Fibroblast of peridontal ligament (primary cell): ENCODE data around the gene RNASEH2A.
"Not testable (repeated sequence)": the region's sequence is repeated elsewhere in the genome, so short reads cannot be mapped to it uniquely, and the experiment has no call there.

Experiments used
- DNase-seq: peaks from one replicate; pipeline ENCODE4 v3.0.0-alpha.2; 2010; ENCODE audit errors: extremely low read depth

RNASEH2A gene

DNA sequence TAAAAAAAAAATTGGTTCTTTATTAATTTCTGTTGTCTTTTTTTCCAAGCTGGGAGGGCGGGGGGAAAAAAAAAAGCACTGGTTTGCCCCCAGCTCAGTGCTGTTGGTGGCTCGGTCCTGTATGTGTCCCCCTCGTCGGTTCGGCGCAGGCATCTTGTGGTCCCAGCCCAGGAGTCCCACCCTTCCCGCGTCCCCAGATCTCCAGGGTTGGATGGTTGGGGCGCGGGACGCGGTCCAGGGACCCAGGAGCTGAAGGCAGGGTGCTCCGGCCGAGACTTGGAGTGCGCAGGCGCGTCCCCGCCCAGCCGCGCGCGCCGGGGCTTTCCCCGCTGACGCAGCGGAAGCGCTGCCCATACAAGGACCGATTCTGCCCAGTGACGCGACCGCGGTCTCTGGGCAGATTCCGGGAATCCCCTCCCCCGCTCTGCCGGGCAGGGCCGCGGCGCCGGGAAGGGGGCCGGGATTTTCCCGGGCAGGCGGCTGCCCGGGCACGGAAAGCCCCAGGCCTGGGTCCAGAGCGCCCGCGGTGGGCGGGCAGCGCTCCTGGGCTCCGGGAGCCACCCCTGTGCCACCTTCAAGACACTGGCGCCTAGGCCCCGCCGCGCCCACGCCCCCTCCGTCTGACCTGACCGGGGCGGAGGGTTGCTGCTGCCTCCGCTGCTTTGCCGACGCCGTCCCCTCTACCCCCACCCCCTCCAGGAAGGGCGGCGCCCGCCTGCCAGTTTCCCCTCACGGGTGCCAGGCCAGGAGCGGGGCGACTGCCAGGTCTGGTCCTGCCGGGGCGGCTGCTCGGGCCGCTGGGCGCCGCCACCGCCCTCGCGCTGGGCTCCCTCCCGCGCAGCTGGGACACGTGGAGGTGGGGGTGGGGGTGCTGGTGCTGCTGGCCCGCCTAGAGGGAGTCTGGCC lies 12.8 kb upstream of the RNASEH2A start:
- DNase-seq: peak; percentile 90

DNA sequence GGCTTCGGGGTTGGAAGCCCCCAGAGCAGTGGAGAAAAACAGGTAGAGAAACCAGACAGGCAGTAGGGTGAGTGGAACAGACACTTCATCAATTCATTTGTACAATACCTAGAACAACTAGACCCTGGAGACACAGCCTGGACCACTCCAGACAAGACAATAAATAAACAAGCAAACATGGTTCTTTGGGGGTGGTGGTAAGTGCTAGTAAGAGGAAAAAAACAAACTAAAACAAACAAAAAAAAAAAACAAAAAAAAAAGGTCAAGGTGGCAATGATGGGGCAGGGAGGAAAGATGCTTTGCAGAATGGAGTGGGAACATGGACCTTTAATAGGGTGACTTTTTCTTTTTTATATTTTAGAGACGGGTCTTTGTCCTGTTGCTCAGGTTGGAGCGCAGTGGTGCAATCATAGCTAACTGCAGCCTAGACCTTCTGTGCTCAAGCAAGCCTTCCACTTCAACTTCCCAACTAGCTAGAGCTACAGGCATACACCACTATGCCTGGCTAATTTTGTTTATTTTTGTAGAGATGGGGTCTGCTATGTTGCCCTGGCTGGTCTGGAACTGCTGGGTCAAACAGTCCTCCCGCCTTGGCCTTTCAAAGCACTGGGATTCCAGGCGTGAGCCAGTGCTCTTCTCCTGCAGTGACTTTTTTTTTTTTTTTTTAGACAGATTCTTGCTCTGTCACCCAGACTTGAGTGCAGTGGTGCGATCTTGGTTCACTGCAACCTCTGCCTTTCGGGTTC lies 12.0 kb upstream of the RNASEH2A start:
- DNase-seq: peak; percentile 70

DNA sequence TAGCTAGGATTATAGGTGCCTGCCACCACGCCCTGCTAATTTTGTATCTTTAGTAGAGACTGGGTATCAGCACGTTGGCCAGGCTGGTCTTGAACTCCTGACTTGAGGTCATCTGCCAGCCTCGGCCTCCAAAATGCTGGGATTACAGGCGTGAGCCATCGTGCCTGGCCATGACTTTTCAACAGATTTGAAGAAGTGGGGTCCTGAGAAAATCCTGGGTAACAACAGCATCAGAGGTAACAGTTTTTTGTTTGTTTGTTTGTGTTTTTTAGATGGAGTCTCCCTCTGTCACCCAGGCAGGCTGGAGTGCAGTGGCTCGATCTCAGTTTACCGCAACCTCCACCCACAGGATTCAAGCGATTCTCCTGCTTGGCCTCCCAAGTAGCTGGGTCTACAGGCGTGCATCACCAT lies 11.4 kb upstream of the RNASEH2A start:
- DNase-seq: peak; percentile 47

DNA sequence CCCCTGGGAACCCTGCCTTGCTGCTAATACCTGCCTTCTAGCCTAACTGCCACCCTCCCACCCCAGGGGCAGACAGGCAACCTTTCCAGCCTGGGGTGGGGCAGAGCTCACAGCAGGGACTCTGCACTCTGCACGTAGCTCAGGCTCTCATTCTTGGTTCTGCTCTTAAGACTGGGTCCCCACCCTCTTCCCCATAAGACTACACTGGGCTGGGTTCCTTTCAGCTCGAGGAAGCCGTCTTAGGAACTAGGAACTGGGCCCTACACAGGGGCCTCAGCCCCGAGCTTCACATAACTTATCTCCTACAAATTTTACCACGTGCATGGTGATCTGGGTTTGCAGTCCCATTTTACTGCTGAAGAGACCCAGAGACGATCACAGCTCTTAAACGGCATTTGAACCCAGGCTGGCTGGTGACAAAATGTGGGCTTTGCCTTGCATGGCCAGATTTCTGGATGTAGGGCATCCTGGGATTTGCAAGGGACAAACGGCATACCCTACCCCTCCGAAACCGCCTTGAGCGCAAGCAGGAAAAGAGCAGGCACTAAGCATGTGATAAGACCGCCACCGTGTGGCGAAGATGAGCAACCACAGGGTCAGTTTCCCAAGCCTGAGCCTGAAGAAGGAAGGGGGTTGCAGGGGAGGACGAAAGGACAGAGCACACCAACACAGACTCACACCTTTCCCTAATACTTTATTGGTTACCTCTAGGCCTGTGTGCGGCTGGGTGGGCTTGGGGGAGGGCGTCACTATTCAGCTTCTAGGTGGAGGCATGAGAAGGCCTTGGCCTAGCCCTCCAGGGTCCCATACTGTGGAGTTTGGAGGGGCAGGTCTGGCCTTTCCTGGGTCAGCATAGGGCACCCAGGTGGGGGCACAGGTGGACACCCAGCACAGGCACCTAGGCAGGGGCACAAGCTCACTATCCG lies 10.0 kb upstream of the RNASEH2A start:
- peak; percentile 83 for DNase-seq

DNA sequence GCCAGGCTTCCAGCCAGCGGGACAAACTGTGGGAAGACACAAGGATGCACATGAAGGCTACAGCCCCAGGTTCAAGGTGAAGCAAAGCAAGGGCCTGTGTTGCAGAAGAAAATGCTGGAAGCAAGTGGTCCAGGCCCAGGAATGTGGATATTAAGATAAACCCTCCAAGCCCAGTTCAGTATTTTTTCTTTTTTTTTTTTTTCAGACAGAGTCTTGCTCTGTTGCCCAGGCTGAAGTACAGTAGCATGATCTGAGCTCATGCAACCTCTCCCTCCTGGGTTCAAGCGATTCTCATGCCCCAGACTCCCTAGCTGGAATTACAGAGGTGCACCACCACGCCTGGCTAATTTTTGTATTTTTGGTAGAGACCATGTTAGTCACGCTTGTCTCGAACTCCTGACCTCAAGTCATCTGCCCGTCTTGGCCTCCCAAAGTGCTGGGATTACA lies 9.2 kb upstream of the RNASEH2A start:
- DNase-seq: no peak

DNA sequence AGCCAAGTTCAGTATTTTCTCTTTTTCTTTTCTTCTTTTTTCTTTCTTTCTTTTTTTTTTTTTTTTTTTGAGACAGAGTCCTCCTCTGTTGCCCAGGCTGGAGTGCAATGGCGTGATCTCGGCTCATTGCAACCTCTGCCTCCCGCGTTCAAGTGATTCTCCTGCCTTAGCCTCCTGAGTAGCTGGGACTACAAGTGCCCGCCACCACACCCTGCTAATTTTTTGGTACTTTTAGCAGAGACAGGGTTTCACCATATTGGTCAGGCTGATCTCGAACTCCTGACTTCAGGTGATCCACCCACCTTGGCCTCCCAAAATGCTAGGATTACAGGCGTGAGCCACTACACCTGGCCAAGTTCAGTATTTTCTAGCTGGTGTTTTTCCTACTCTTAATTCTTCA lies 8.8 kb upstream of the RNASEH2A start:
- DNase-seq: not testable (repeated sequence)

DNA sequence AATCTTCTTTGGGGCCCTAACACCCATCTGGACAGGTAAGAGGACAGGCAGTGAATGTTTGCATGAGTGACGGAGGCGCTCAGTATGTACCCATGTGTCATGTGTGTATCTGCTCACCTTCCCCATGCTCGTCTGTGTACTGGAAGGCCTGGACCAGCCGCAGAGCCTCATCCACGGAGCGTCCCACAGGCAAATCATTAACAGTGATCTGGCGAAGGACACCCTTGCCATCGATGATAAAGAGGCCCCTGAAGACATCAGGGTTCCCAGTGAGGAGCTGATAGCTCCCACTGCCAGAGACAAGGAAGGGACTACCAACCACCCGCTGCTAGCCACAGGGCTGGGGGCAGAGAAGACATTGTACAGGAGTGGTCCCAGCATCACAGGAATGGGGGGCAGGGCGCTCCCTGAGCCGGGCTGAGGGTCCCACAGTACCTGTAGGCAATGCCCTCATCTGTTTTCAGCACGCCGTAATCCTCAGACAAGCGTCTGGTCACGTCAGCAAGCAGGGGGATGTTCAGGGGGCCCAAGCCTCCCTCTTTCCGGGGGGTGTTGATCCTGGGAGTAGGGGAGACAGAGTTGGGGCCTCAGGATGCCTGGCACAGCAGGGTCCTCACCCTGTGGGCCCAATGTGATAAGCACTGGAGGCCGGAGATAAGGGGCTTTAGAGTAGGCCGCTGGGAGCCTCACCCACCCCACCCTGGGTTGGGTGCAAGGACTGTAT lies 6.5 kb upstream of the RNASEH2A start:
- DNase-seq: no peak

DNA sequence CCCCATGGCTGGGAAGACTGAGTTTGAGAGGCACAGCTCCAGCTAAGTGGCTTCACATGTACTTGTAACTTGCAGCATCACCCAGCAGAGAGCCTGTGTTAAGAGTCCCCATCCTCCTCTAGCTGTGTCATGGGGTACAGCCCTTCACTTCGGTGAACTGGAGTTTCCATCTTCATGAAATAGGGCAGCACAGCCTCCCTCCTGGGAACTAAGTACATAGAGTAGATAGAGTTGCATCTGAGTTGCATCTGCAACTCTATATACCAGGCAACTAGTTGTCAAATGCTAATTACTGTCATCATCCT lies 6.0 kb upstream of the RNASEH2A start:
- DNase-seq: no peak

DNA sequence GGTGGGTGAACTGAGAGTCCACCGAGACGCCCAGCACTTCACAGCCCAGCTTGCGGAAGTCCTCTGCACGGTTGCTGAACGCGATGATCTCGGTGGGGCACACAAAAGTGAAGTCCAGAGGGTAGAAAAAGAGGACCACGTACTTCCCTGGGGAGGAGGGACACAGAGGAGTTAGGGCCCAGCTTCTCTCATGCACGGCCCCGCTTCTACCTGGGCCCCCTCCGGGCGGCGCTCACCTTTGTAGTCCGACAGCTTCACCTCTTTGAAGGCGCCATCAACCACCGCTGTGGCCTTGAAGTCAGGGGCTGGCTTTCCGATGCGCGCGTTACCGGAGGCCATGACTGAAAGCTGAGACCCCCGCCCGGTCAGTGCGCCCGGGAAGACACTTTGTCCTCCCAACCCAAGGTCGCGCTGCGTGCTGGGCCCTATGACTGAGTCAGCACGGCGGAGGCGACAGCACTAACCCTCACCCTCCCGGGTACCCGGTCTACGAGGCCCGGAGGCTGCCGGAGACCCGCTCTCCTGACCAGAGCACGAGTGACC lies 5.4 kb upstream of the RNASEH2A start:
- no peak for DNase-seq

DNA sequence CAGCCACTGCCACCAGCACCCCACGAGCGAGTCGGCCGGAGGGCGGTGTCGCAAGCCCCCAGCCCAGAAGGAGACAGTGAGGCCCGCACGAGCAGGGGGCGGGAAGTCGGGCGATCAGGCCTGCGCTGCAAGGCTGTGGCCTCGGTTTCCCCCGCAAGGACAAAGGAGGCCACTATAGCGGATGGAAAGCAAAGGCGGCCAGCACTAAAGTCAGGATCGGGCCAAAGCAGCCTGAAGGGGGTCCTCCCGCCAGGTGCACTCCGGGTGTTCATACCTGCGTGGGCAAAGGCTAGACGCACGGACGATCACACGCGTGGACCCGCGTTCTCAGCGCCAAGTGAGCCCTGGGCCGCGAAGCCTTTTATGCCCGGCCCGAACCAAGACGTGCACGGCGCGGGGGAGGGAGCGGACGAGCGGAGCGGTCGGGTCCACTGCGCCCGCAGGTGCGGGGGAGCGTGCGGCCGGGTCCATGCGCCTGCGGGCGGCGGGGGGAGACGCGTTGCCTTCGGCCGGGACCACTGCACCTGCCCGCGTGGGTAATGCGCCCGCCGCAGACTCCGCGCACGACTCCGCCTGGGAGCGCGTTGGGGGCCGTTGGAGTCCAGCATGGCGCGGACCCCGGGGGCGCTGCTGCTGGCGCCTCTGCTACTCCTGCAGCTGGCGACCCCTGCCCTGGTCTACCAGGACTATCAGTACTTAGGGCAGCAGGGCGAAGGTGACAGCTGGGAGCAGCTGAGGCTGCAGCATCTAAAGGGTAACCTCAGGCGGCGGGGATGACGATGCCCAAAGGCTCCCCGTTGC lies 4.7 kb upstream of the RNASEH2A start, which contains the start of the genes PRDX2 and THSD8:
TSS of gene PRDX2 (minus strand) at position 335 of the 801 bp plus-strand sequence. CDS start 539 bp downstream, outside the sequence.
TSS of gene THSD8 (plus strand) at position 604 of the 801 bp plus-strand sequence. CDS start at position 607, 3 bp downstream.
- peak; percentile 54 for DNase-seq

DNA sequence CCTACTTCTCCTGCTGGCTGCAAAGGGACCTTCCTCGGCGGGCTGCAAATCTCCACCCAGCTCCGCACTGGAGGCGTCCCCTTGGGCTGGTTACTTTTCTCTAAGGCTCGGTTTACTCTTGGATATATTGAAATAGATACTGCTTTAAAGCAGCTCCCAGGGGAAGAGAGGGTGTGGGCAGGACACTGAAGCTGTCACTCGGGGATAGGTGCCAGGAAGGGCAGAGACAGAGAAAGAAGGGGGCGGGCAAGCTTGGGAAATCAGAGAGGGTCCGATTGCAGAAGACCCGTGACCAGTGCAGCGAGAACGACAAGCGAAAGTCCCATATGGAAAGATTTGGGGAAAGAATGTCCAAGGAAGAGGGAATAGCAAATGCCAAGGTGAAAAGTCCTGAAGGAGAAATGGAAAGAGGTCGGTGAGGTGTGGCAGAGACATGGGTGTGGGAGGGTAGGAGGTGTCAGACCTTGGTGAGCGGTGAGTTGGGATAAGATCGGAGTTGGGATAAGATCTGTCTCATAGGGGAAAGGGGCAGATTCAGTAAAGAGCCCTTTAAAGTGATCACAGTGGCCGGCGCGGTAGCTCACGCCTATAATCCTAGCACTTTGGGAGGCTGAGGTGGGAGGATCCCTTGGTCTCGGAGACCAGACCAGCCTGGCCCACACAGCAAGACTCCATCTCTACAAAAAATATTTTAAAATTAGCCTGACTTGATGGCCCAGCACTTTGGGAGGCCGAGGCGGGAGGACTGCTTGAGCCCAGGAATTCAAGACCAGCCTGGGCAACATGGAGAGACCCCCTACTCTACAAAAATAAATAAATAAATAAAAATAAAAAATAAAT lies 3.9 kb upstream of the RNASEH2A start:
- DNase-seq: no peak

DNA sequence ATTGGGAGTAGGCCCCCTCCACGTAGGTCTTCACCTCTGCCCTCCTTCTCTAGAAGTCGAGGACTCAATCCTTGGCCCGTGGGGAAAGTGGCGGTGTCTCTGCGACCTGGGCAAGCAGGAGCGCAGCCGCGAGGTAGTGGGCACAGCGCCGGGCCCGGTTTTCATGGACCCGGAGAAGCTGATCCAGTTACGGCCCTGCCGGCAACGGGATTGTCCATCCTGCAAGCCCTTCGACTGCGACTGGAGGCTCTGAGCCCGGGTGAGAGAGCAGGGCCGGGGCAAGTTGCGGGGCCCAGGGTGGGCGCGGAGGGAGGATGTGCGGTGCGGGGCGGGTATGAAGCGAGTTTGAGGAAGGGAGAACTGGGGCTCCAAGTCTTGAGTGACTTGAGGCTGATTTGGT lies 2.3 kb upstream of the RNASEH2A start:
- DNase-seq: no peak

DNA sequence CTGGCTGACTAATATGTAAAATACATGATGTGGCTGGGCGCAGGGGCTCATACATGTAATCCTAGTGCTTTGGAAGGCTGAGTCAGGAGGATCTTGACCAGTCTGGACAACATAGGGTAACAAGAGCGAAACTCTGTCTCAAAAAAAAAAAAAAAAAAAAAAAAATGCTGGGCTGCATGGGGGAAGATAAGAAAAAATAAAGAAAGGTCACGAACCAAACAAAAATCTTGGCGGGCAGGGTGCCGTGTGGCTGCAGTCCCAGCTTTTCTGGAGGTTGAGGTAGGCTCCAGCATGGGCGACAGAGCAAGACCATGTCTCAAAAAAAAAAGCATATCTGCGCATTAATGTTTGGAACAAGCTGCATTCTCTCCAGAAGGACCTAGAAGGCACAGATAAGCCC lies 8.7 kb downstream of the RNASEH2A start:
- no peak for DNase-seq

DNA sequence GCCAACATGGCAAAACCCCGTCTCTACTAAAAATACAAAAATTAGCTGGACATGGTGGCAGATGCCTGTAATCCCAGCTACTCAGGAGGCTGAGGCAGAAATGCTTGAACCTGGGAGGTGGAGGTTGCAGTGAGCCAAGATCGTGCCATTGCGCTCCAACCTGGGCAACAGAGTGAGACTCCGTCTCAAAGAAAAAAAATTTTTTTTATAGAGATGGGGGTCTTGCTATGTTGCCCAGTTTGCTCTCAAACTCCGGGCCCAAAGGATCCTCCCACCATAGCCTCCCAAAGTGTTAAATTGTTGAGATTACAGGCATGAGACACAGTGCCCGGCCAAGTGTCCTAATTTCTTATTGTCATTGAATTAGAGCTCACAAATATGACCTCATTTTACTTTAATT lies 10.8 kb downstream of the RNASEH2A start:
- DNase-seq: not testable (repeated sequence)

DNA sequence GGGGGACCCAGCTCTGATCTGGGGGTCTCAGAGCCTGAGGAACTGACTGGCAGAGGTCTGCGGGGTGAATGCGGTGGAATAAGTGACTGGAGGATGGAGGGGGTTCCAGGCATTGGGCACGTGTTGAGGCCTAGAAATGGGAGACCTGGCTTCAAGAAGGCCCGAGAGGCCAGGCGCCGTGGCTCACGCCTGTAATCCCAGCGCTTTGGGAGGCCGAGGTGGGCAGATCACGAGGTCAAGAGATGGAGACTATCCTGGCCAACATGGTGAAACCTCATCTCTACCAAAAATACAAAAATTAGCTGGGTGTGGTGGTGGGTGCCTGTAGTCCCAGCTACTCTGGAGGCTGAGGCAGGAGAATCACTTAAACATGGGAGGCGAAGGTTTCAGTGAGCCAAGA lies 11.4 kb downstream of the RNASEH2A start:
- DNase-seq: not testable (repeated sequence)

DNA sequence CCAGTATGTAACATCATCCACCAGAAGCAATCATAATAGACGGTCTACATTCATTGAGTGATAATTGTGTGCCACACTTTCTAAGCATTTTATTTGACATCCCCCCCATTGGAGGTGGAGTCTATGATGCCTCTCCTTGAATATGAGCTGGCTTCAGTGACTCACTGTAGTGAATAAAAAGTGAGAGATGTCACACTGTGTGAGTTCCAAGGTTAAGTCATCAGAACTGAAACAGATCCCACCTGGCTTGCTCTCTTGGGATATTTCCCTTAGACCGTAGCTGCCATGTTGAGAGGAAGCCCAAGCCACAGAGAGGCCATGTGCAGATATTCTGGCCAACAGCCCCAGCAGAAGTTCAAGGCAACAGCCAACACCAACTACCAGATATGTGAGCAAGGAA lies 15.4 kb downstream of the RNASEH2A start:
- DNase-seq: no peak

DNA sequence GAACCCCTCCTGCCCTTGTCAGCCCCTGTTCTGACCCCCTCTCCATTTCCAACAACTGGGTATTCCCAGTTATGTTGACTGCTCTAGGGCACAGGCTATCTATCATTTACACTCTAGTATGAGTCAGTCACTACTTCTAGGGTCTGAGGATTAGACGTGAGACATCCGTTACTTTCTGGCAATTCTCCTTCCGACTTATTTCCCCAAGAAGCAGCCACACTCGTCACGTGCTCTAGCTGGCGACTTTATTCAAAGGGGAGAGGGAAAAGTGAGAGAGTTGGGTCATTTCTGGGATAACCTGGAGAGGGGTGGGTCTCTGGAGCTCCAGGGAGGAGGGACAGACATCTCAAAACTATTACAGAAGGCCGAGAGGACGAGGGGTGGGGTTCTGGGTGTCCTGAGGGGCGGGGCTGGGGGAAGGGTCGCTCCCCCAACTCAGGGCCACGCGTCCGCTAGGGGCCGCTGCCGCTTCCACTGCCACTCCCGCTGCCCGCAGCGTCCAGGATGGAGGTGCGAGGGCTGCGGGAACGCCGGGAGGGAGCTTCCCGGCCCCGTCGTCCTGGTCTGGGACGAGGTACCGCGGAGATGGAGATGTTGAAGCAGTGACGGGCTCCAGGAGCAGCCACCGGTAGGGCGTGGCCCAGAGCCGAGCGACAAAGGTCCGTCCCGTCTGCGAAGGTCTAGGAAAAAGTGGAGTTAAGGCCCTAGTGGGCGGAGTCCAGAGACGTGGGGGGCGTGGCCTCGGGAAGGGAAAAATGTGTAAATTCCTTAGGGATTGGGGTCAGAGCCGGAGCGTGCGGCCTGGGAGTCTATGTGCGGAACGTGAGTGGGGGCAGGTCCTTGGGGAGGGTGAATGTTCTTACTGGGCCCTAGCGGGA lies 19.1 kb downstream of the RNASEH2A start:
- DNase-seq: no peak

DNA sequence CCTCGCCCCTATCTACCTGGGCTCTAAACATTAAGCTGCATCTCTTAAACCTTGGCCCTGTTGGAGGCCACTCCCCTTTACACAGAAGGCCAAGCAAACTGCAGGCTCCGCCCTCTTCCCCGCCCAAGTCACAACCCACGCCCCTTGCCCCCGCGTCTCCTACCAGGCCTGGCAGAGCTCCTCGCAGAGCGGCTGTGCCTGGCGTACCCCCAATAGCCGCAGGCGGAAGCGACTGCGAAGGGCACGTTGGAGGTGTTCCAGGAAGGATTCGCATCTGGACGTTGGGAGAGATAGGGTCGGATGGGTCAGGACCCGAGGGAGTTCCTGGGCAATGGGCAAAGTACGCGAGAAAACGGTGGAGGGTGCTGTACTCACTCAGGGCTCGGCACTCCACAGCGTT lies 22.1 kb downstream of the RNASEH2A start:
- no peak for DNase-seq
